SK-N-SH (cell line): ENCODE results near the gene TBL2. TPM values are rescaled to one million over a fixed set of nuclear protein-coding genes. Genes with fewer than 3 reads are reported as not detected.

Experiments
- CTCF ChIA-PET: fragments of 300-600, 350-600 bp; formaldehyde crosslinking; extraction: SDS; loops from one replicate; lab custom pipeline; 2021; lab: Yijun Ruan, JAX
- POLR2A ChIA-PET: fragments of 350-600 bp; sonication (Branson Sonifier 250); formaldehyde crosslinking; extraction: SDS; loops from one replicate; lab custom pipeline; 2020; ENCODE audit warnings: antibody characterized with exemption, inconsistent platforms; lab: Yijun Ruan, JAX
- DNase-seq: peaks from one replicate; pipeline ENCODE4 v3.0.0; 2012
- H2AFZ ChIP-seq: fragments of 200-600 bp; sonication (generic); 2 replicates; pipeline ENCODE4 v1.8.1; 2016; ENCODE audit warnings: antibody characterized with exemption, mild to moderate bottlenecking, low read depth
- H3F3A ChIP-seq: fragments of 200-600 bp; sonication (generic); replicated peaks from 2 replicates; pipeline ENCODE3; 2016; ENCODE audit warnings: antibody characterized with exemption, mild to moderate bottlenecking; ENCODE audit not compliant: insufficient read depth
- H3K27ac ChIP-seq, 2 experiments: fragments of 200-500 bp in 1 of 2; fragments of 200-600 bp in 1 of 2; sonication (Bioruptor generic) in 1 of 2; sonication (generic), shearing (Covaris generic) in 1 of 2; 2 replicates each; pipeline versions ENCODE4 v1.5.1 to v1.6.1; 2014 to 2016; ENCODE audit warnings: low read depth in 2 of 2, inconsistent platforms in 1 of 2, low read length in 1 of 2, mild to moderate bottlenecking in 1 of 2, mixed read lengths in 1 of 2
- H3K27me3 ChIP-seq: fragments of 200-600 bp; sonication (generic), shearing (Covaris generic); 2 replicates; pipeline ENCODE4 v1.6.1; 2016; ENCODE audit warnings: mixed run types; ENCODE audit not compliant: insufficient read depth
- H3K36me3 ChIP-seq, 2 experiments: fragments of 200-500 bp in 1 of 2; fragments of 200-600 bp in 1 of 2; sonication (Bioruptor generic) in 1 of 2; sonication (generic) in 1 of 2; replicated peaks in 1 of 2; 2 replicates each; pipeline versions ENCODE3 to v1.5.1; 2014 to 2016; ENCODE audit warnings: low read length in 1 of 2, mild to moderate bottlenecking in 1 of 2; ENCODE audit not compliant: insufficient read depth in 2 of 2, control insufficient read depth in 1 of 2
- H3K4me1 ChIP-seq, 2 experiments: fragments of 200-500 bp in 1 of 2; fragments of 200-600 bp in 1 of 2; sonication (Bioruptor generic) in 1 of 2; sonication (generic), shearing (Covaris generic) in 1 of 2; 2 replicates each; pipeline versions ENCODE4 v1.5.1 to v1.6.1; 2014 to 2016; ENCODE audit warnings: low read depth in 1 of 2, low read length in 1 of 2, mixed run types in 1 of 2; ENCODE audit not compliant: insufficient read depth in 2 of 2, control insufficient read depth in 1 of 2
- H3K4me2 ChIP-seq: fragments of 200-600 bp; sonication (generic), shearing (Covaris generic); 2 replicates; pipeline ENCODE4 v1.6.1; 2017; ENCODE audit warnings: mixed run types
- H3K4me3 ChIP-seq, 2 experiments: fragments of 200-500 bp in 1 of 2; fragments of 200-600 bp in 1 of 2; sonication (Bioruptor generic) in 1 of 2; sonication (generic), shearing (Covaris generic) in 1 of 2; 2 replicates each; pipeline versions ENCODE4 v1.5.1 to v1.8.1; 2014 to 2016; ENCODE audit warnings: low read depth in 2 of 2, inconsistent platforms in 1 of 2, low read length in 1 of 2, mild to moderate bottlenecking in 1 of 2, mixed read lengths in 1 of 2, moderate library complexity in 1 of 2
- H3K79me2 ChIP-seq: fragments of 200-600 bp; sonication (generic); 2 replicates; pipeline ENCODE4 v1.8.1; 2017; ENCODE audit warnings: mild to moderate bottlenecking; ENCODE audit not compliant: insufficient read depth
- H3K9ac ChIP-seq: fragments of 200-600 bp; sonication (generic); 2 replicates; pipeline ENCODE4 v1.6.1; 2017; ENCODE audit warnings: mixed run types
- H3K9me2 ChIP-seq: fragments of 200-600 bp; sonication (generic); 2 replicates; pipeline ENCODE4 v1.6.1; 2017; ENCODE audit warnings: mixed run types
- H3K9me3 ChIP-seq: fragments of 200-600 bp; sonication (generic); 2 replicates; pipeline ENCODE4 v1.6.1; 2017; ENCODE audit warnings: mixed run types, mild to moderate bottlenecking, moderate library complexity
- H4K20me1 ChIP-seq: fragments of 200-600 bp; sonication (generic); 2 replicates; pipeline ENCODE4 v1.6.1; 2017; ENCODE audit warnings: mild to moderate bottlenecking, mixed run types; ENCODE audit not compliant: insufficient read depth
- CHD2 ChIP-seq: fragments of 150-350 bp; IDR thresholded peaks from 2 replicates; pipeline ENCODE4 v1.6.1; 2018; ENCODE audit warnings: low read length; ENCODE audit not compliant: partially characterized antibody
- EZH2phosphoT487 ChIP-seq: fragments of 200-600 bp; sonication (generic); IDR thresholded peaks from 2 replicates; pipeline ENCODE4 v1.6.1; 2017; ENCODE audit warnings: low read depth, mixed run types, mild to moderate bottlenecking, antibody characterized with exemption, moderate library complexity, borderline replicate concordance
- FOXJ3 ChIP-seq: sonication (generic); formaldehyde crosslinking; IDR thresholded peaks from 2 replicates; pipeline ENCODE4 v1.5.1; 2020; ENCODE audit warnings: mild to moderate bottlenecking, missing genetic modification reagents
- GATA2 ChIP-seq: sonication (generic); formaldehyde crosslinking; IDR thresholded peaks from 2 replicates; pipeline ENCODE4 v1.5.0; 2020; ENCODE audit warnings: mild to moderate bottlenecking, missing genetic modification reagents
- MAX ChIP-seq: IDR thresholded peaks from 2 replicates; pipeline ENCODE4 v1.4.0; 2012; ENCODE audit warnings: low read depth
- MXI1 ChIP-seq: IDR thresholded peaks from 2 replicates; pipeline ENCODE4 v1.6.1; 2012; ENCODE audit warnings: mild to moderate bottlenecking, low read depth, low read length, improper control_type of control experiment
- NFIC ChIP-seq: IDR thresholded peaks from 2 replicates; pipeline ENCODE4 v1.4.0; 2012; ENCODE audit warnings: borderline replicate concordance
- RCOR1 ChIP-seq: fragments of 150-350 bp; IDR thresholded peaks from 2 replicates; pipeline ENCODE4 v1.6.1; 2017; ENCODE audit warnings: antibody characterized with exemption, low read length
- RXRA ChIP-seq: IDR thresholded peaks from 2 replicates; pipeline ENCODE4 v1.4.0; 2012; ENCODE audit warnings: low read depth, mild to moderate bottlenecking, borderline replicate concordance
- SIN3A ChIP-seq: IDR thresholded peaks from 2 replicates; pipeline ENCODE4 v1.6.1; 2012; ENCODE audit warnings: low read depth, mild to moderate bottlenecking, low read length, moderate library complexity, borderline replicate concordance
- SMC3 ChIP-seq: IDR thresholded peaks from 2 replicates; pipeline ENCODE4 v1.6.1; 2012; ENCODE audit warnings: low read depth, low read length, improper control_type of control experiment
- TAF1 ChIP-seq: IDR thresholded peaks from 2 replicates; pipeline ENCODE4 v1.6.1; 2012; ENCODE audit warnings: low read depth, mild to moderate bottlenecking, low read length, moderate library complexity, borderline replicate concordance
- TCF12 ChIP-seq: IDR thresholded peaks from 2 replicates; pipeline ENCODE4 v1.4.0; 2012
- WGBS: methylation state at CpG from one replicate; pipeline ENCODE4 v1.1.6; 2017; ENCODE audit warnings: low lambda C conversion rate; 5-methylcytosine and 5-hydroxymethylcytosine counted together
- polyA plus RNA-seq, 3 experiments: library from polyadenylated mRNA; depleted of rRNA; stranded (reverse); fragments of >200 nt; gene quantifications; 2 replicates each; pipeline ENCODE4 v1.2.3, GENCODE V29; 2012
- TF ChIP-seq, protein P1 (sequence below): fragments of 150-350 bp; IDR thresholded peaks from 2 replicates; pipeline ENCODE4 v1.6.1; 2017; ENCODE audit warnings: antibody characterized with exemption, low read length, low read depth, borderline replicate concordance
- TF ChIP-seq, protein P2 (sequence below): IDR thresholded peaks from 2 replicates; pipeline ENCODE4; 2012

TBL2 gene
- polyA plus RNA-seq, 1 of the 3 experiments (the other 2 are of a cell fraction), result 63.6 TPM

DNA sequence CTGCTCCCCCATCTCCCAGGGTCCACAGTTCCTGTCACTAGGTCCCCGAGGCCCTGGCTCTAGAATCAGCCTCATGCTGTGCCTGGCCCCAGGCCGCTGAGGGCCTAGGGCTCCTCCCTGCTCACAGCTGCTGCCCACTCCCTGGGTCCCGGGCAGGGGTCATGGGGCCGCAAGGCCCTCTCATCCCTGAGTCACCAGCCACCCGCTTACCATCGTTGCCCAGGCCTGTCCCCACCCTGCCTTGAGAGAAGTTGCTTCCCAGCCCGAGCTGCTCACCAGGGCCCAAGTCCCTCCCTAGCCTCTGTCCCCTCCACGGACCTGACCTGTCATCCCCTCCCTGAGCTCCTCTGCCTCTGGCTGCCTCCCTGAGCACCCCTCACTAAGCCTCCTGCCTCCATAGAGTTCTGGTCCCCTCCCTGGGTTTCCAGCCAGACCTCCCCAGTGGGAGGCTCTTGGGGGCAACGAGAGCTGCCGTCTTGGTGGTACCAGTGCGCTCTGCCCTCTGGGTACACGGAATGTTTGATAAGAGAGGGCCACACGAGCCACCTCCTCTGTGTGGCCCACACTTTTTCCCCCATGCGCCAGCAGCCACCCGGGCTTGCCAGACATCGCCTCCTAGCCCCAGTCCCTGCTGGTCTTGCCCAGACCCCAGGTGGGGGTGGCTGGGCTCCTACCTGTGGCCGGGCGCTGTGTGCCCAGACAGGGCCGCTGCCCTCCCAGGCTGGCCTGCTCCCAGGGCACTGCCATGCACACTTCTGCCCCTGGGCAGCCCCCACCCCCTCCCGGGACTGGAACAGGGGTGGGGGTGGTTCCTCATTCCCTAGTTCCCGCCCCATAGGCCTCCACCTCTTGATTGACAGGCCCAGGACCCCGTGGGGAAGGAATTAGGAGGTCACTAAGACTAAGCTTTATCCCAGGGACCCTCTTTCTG, 24.6 kb upstream of the TBL2 start:
- Histone ChIP-seq H3K36me3 (no peaks in the 10 kb centered on the region), H2AFZ (no peak overlapping the region), H3K27me3 (peaks cover 21% of the 10 kb centered on the region), H4K20me1 (no peaks in the 10 kb centered on the region), H3K4me1 (no peaks in the 10 kb centered on the region; a peak in 1 of 4 replicates), H3K9ac (no peak overlapping the region), H3K9me2 (no peaks in the 10 kb centered on the region), H3K4me2 (no peak overlapping the region), H3F3A (no peaks in the 10 kb centered on the region), H3K27ac (no peak overlapping the region), H3K79me2 (no peaks in the 10 kb centered on the region), H3K4me3 (no peak overlapping the region), H3K9me3 (no peaks in the 10 kb centered on the region)
- 69% methylated on average over 21 of the region's 22 CpGs for WGBS
- TF ChIP-seq FOXJ3 (CRISPR knock-in tag) (no peak), NFIC (no peak), RXRA (no peak)
- TF ChIP-seq, protein P1, sequence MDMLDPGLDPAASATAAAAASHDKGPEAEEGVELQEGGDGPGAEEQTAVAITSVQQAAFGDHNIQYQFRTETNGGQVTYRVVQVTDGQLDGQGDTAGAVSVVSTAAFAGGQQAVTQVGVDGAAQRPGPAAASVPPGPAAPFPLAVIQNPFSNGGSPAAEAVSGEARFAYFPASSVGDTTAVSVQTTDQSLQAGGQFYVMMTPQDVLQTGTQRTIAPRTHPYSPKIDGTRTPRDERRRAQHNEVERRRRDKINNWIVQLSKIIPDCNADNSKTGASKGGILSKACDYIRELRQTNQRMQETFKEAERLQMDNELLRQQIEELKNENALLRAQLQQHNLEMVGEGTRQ, result no peak
- TF ChIP-seq, protein P2, sequence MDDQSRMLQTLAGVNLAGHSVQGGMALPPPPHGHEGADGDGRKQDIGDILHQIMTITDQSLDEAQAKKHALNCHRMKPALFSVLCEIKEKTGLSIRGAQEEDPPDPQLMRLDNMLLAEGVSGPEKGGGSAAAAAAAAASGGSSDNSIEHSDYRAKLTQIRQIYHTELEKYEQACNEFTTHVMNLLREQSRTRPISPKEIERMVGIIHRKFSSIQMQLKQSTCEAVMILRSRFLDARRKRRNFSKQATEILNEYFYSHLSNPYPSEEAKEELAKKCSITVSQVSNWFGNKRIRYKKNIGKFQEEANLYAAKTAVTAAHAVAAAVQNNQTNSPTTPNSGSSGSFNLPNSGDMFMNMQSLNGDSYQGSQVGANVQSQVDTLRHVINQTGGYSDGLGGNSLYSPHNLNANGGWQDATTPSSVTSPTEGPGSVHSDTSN, result peak; percentile 52
- POLR2A ChIA-PET, result no interaction called here
- no peak for DNase-seq
- CTCF ChIA-PET, result interaction anchor here (0.7 to 16.3 kb wide), 6 partner anchors 9 to 131 kb away, joined by 4 to 326 read pairs (median 180); partner anchors contain the start of genes ABHD11, MLXIPL, STX1A and VPS37D

DNA sequence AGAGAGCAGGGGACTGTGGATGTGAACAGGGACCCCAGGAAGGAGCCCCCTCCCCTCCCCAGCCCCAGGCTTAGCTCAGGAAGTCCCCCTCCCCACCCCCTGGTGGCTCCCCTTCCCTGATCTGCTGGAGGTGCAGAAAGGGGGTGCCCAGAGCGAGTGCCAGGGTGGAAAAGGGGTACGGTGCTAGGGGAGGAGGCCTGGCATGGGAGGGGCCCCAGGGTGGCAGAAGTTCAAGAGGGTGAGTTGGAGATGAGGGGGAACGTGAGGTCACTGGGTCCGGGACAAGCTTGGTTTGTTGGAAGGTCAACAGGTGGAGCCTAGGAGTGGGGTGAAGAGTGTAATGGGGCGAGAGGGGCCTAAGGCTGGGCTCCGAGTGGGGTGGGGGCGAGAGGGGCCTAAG, 21.5 kb upstream of the TBL2 start:
- H3K4me3 ChIP-seq, result no peak overlapping the region
- H3K9me2 ChIP-seq, result no peaks in the 10 kb centered on the region
- no peaks in the 10 kb centered on the region for H3F3A ChIP-seq
- 69% methylated on average over 7 of the region's 7 CpGs for WGBS
- H3K9me3 ChIP-seq, result no peaks in the 10 kb centered on the region
- no peak overlapping the region for H3K27ac ChIP-seq
- ChIA-PET CTCF (interaction anchor here (1.2 to 16.3 kb wide), 4 partner anchors 21 to 135 kb away, joined by 3 to 326 read pairs (median 8); partner anchors contain the start of genes STX1A, TBL2 and VPS37D), POLR2A (no interaction called here)
- H3K4me2 ChIP-seq, result no peak overlapping the region
- H3K36me3 ChIP-seq, result no peaks in the 10 kb centered on the region
- no peaks in the 10 kb centered on the region for H3K4me1 ChIP-seq
- no peak for DNase-seq
- TF ChIP-seq CHD2 (no peak), MAX (no peak), EZH2phosphoT487 (no peak), TAF1 (no peak), GATA2 (CRISPR knock-in tag) (no peak), RCOR1 (no peak), SMC3 (no peak), TCF12 (no peak), MXI1 (no peak), SIN3A (no peak)
- TF ChIP-seq, protein P1, result no peak
- no peak overlapping the region for H2AFZ ChIP-seq
- H3K27me3 ChIP-seq, result peaks cover 7% of the 10 kb centered on the region
- no peak overlapping the region for H3K9ac ChIP-seq
- H4K20me1 ChIP-seq, result no peaks in the 10 kb centered on the region
- no peaks in the 10 kb centered on the region for H3K79me2 ChIP-seq
